GM23338 (cell line): Measurements from ENCODE around the gene SELENOO. TPM values are rescaled to one million over a fixed set of nuclear protein-coding genes. Genes with fewer than 3 reads are reported as not detected.

Experiments
- ATAC-seq: fragments of 200-7000 bp; cut with Tn5 transposase; 3 replicates; pipeline ENCODE4 v1.9.1; 2020
- DNase-seq: peaks from one replicate; pipeline ENCODE4 v3.0.0-alpha.2; 2015; ENCODE audit warnings: low spot score
- H2AFZ ChIP-seq: fragments of 200-600 bp; sonication (generic); 2 replicates; pipeline ENCODE4 v1.8.0; 2016; ENCODE audit warnings: antibody characterized with exemption, mild to moderate bottlenecking, moderate library complexity
- H3F3A ChIP-seq: fragments of 200-600 bp; sonication (generic); replicated peaks from 2 replicates; pipeline ENCODE4 v1.8.0; 2017; ENCODE audit warnings: antibody characterized with exemption, mixed run types, low read depth
- H3K27ac ChIP-seq: fragments of 200-600 bp; sonication (generic); 2 replicates; pipeline ENCODE4 v1.6.1; 2016; ENCODE audit warnings: low read depth
- H3K27me3 ChIP-seq: fragments of 200-600 bp; sonication (generic); 2 replicates; pipeline ENCODE4 v1.8.0; 2016; ENCODE audit warnings: mild to moderate bottlenecking, mixed run types, moderate library complexity; ENCODE audit not compliant: insufficient read depth
- H3K36me3 ChIP-seq: fragments of 200-600 bp; sonication (generic); 2 replicates; pipeline ENCODE4 v1.8.0; 2016; ENCODE audit warnings: mild to moderate bottlenecking; ENCODE audit not compliant: insufficient read depth
- H3K4me1 ChIP-seq: fragments of 200-600 bp; sonication (generic); 2 replicates; pipeline ENCODE4 v1.8.0; 2016; ENCODE audit warnings: mild to moderate bottlenecking, moderate library complexity; ENCODE audit not compliant: insufficient read depth
- H3K4me2 ChIP-seq: fragments of 200-600 bp; sonication (generic); 2 replicates; pipeline ENCODE4 v1.7.1; 2017; ENCODE audit warnings: mixed run types
- H3K4me3 ChIP-seq: fragments of 200-600 bp; sonication (generic); 2 replicates; pipeline ENCODE4 v1.6.1; 2016; ENCODE audit warnings: mixed run types
- H3K79me2 ChIP-seq: fragments of 200-600 bp; sonication (generic); replicated peaks from 2 replicates; pipeline ENCODE4 v1.8.0; 2017; ENCODE audit warnings: mild to moderate bottlenecking; ENCODE audit not compliant: insufficient read depth
- H3K9me2 ChIP-seq: fragments of 200-600 bp; sonication (generic); 2 replicates; pipeline ENCODE4 v1.8.0; 2017; ENCODE audit not compliant: insufficient read depth
- H4K20me1 ChIP-seq: fragments of 200-600 bp; sonication (generic); replicated peaks from 2 replicates; pipeline ENCODE4 v1.8.0; 2017; ENCODE audit warnings: mild to moderate bottlenecking; ENCODE audit not compliant: insufficient read depth
- H3K27ac Mint-ChIP-seq: 2 replicates; pipeline ENCODE4 v1.8.0; 2020; ENCODE audit warnings: inconsistent platforms, mild to moderate bottlenecking, moderate library complexity, mixed read lengths
- H3K27me3 Mint-ChIP-seq: 3 replicates; pipeline ENCODE4 v1.8.0; 2022; ENCODE audit warnings: low read depth, mild to moderate bottlenecking, moderate library complexity, mixed read lengths, inconsistent platforms; ENCODE audit not compliant: insufficient read depth, poor library complexity
- H3K36me3 Mint-ChIP-seq: 3 replicates; pipeline ENCODE4 v1.8.0; 2021; ENCODE audit warnings: low read depth, mild to moderate bottlenecking, inconsistent platforms, moderate library complexity, mixed read lengths
- H3K4me1 Mint-ChIP-seq: 3 replicates; pipeline ENCODE4 v1.8.0; 2020; ENCODE audit warnings: mild to moderate bottlenecking, inconsistent platforms, mixed read lengths
- H3K4me3 Mint-ChIP-seq: 3 replicates; pipeline ENCODE4 v1.8.0; 2021; ENCODE audit warnings: moderate library complexity, mild to moderate bottlenecking, inconsistent platforms, mixed read lengths
- H3K9me3 Mint-ChIP-seq: 3 replicates; pipeline ENCODE4 v1.8.0; 2020; ENCODE audit warnings: moderate library complexity, mild to moderate bottlenecking, inconsistent platforms, mixed read lengths
- CREB1 ChIP-seq: fragments of 250-450 bp; sonication (Bioruptor Pico); IDR thresholded peaks from 2 replicates; pipeline ENCODE4 v1.5.0; 2020; ENCODE audit warnings: low read depth, mild to moderate bottlenecking, moderate library complexity
- CTCF ChIP-seq, 2 experiments: fragments of 200-600 bp in 1 of 2; sonication (generic) in 1 of 2; conservative IDR thresholded peaks; 2 replicates each; pipeline versions ENCODE4 v1.5.1 to v1.6.1; 2016 to 2017; ENCODE audit warnings: antibody characterized with exemption in 2 of 2, low read depth in 2 of 2, mild to moderate bottlenecking in 2 of 2, moderate library complexity in 1 of 2
- ETS1 ChIP-seq: IDR thresholded peaks from 2 replicates; pipeline ENCODE4 v1.6.1; 2016; ENCODE audit warnings: antibody characterized with exemption
- EZH2 ChIP-seq: fragments of 200-600 bp; sonication (generic); IDR thresholded peaks from one replicate; pipeline ENCODE4 v1.8.0; 2017; ENCODE audit warnings: antibody characterized with exemption, mild to moderate bottlenecking, low read depth; ENCODE audit not compliant: unreplicated experiment
- EZH2phosphoT487 ChIP-seq: fragments of 200-600 bp; sonication (generic); IDR thresholded peaks from one replicate; pipeline ENCODE4 v1.8.1; 2018; ENCODE audit warnings: antibody characterized with exemption; ENCODE audit not compliant: unreplicated experiment
- JUNB ChIP-seq: IDR thresholded peaks from one replicate; pipeline ENCODE4 v1.6.1; 2016; ENCODE audit warnings: antibody characterized with exemption; ENCODE audit not compliant: unreplicated experiment
- NANOG ChIP-seq: IDR thresholded peaks from 2 replicates; pipeline ENCODE4 v1.6.1; 2016; ENCODE audit warnings: antibody characterized with exemption, borderline replicate concordance
- POLR2AphosphoS5 ChIP-seq: IDR thresholded peaks from 2 replicates; pipeline ENCODE4 v1.6.1; 2016; ENCODE audit warnings: antibody characterized with exemption, low read depth
- REST ChIP-seq: IDR thresholded peaks from one replicate; pipeline ENCODE4 v1.6.1; 2018; ENCODE audit warnings: antibody characterized with exemption; ENCODE audit not compliant: unreplicated experiment
- STAT1 ChIP-seq: IDR thresholded peaks from one replicate; pipeline ENCODE4 v1.6.1; 2016; ENCODE audit warnings: antibody characterized with exemption; ENCODE audit not compliant: unreplicated experiment
- ZNF114 ChIP-seq: fragments of 250-450 bp; sonication (Bioruptor Pico); IDR thresholded peaks from 2 replicates; pipeline ENCODE4 v1.5.0; 2020; ENCODE audit warnings: mild to moderate bottlenecking, moderate library complexity
- ZNF331 ChIP-seq: fragments of 250-450 bp; sonication (Bioruptor Pico); IDR thresholded peaks from 2 replicates; pipeline ENCODE4 v1.5.0; 2020; ENCODE audit warnings: low read depth, mild to moderate bottlenecking, moderate library complexity
- ZNF462 ChIP-seq: fragments of 250-450 bp; sonication (Bioruptor Pico); IDR thresholded peaks from 2 replicates; pipeline ENCODE4 v1.5.0; 2020; ENCODE audit warnings: mild to moderate bottlenecking, moderate library complexity
- polyA plus RNA-seq: library from polyadenylated mRNA; unstranded; fragments of >200 nt; fragmentation: Nextera tagmentation; extraction: Ambion mirVana; gene quantifications from 2 replicates; pipeline ENCODE4 v1.2.1, GENCODE V29; 2016
- total RNA-seq: library from RNA; depleted of rRNA; stranded (reverse); fragments of >200 nt; shearing (Covaris generic); gene quantifications from 2 replicates; pipeline ENCODE4 v1.2.3, GENCODE V29; 2014

Gene SELENOO
- total and polyA plus RNA-seq, 2 experiments from 2014 or later, result 6.8 to 21.3 TPM

- Mint-ChIP-seq H3K36me3 (peaks cover 13% of the 10 kb centered on the region), H3K4me3 (no peak overlapping the region), H3K27me3 (peaks cover 11% of the 10 kb centered on the region), H3K27ac (no peak overlapping the region), H3K9me3 (peaks cover 3% of the 10 kb centered on the region; the same call in 1 of the 3 replicates), H3K4me1 (no peaks in the 10 kb centered on the region)
- Histone ChIP-seq H3K4me2 (no peak overlapping the region), H2AFZ (no peak overlapping the region), H3F3A (0 out of 2 replicates have a peak, but pooled peaks cover 3% of the 10 kb centered on the region), H3K36me3 (no peaks in the 10 kb centered on the region), H3K4me3 (no peak overlapping the region), H3K27me3 (no peaks in the 10 kb centered on the region), H3K79me2 (0 out of 2 replicates have a peak, but pooled peaks cover 3% of the 10 kb centered on the region), H4K20me1 (peaks cover 4% of the 10 kb centered on the region), H3K4me1 (no peaks in the 10 kb centered on the region), H3K9me2 (no peaks in the 10 kb centered on the region), H3K27ac (no peak overlapping the region)
- ATAC-seq, result no peak
- TF ChIP-seq EZH2phosphoT487 (no peak), JUNB (no peak), NANOG (no peak), EZH2 (no peak), ZNF462 (no peak), CTCF (conservative IDR thresholded peaks at IDR 0.05; ENCODE audit: low read depth in 2 of 2) (no peak), ETS1 (no peak), POLR2AphosphoS5 (no peak), STAT1 (no peak), ZNF114 (no peak), CREB1 (CRISPR knock-in tag) (no peak), REST (no peak), ZNF331 (CRISPR knock-in tag) (no peak)
- DNase-seq, result no peak
Observed at GRCh38 chr22:50229370-50229769, 28.6 kb downstream of the SELENOO start.
